Pancreas (tissue), 10 donors: ENCODE data around the gene ACOT11. TPM values are rescaled to one million over a fixed set of nuclear protein-coding genes. Genes with fewer than 3 reads are reported as not detected.
A peak's percentile ranks its signal among the peaks of the same experiment; 100 is the strongest.

Experiments used
- ATAC-seq, 4 donors: fragments of 200-7000 bp; cut with Tn5 transposase; one replicate each; pipeline versions ENCODE4 v1.8.0 to v1.9.1; 2020; ENCODE audit warnings: mild to moderate bottlenecking in 4 of 4, moderate library complexity in 4 of 4
- DNase-seq, 6 donors: peaks; one replicate each; pipeline ENCODE4 v3.0.0-alpha.2; 2020
- FAIRE-seq: peaks from 2 replicates; lab custom pipeline; 2012; peaks lifted over from hg19 to GRCh38; lab: Jason Lieb, UNC
- H3K27ac ChIP-seq, 4 donors: fragments of 200-600 bp; sonication (generic); 1 replicate in 3 of 4; 2 replicates in 1 of 4; pipeline versions ENCODE4 v1.5.0 to v1.8.0; 2020
- H3K27me3 ChIP-seq, 4 donors: fragments of 200-600 bp; one replicate each; pipeline ENCODE4 v1.8.0; 2021
- H3K36me3 ChIP-seq, 3 donors: fragments of 200-600 bp; sonication (generic) in 1 of 3; one replicate each; pipeline versions ENCODE4 v1.5.0 to v1.8.0; 2020 to 2021
- H3K4me1 ChIP-seq, 3 donors: fragments of 200-600 bp; one replicate each; pipeline ENCODE4 v1.8.0; 2021
- H3K4me3 ChIP-seq, 4 donors: fragments of 200-600 bp; sonication (generic) in 2 of 4; one replicate each; pipeline versions ENCODE4 v1.5.0 to v1.8.0; 2020 to 2021
- H3K9me3 ChIP-seq, 4 donors: fragments of 200-600 bp; one replicate each; pipeline ENCODE4 v1.8.0; 2021
- CTCF ChIP-seq, 4 donors: fragments of 200-600 bp; sonication (generic) in 3 of 4; IDR thresholded peaks; one replicate each; pipeline versions ENCODE4 v1.5.0 to v1.8.0; 2021; ENCODE audit warnings: antibody characterized with exemption in 4 of 4
- WGBS, 2 donors: extraction: QIAGEN DNeasy Blood & Tissue Kit; methylation state at CpG; one replicate each; pipeline ENCODE4 v1.1.7; 2013; 5-methylcytosine and 5-hydroxymethylcytosine counted together
- intact Hi-C, 3 donors: fragments of 100-400 bp; cut with DNase I; formaldehyde crosslinking; loops; one replicate each; pipeline versions ENCODE4 v1.11.1 to v1.14.2; 2022
- polyA plus RNA-seq, 2 donors: library from polyadenylated mRNA; stranded (reverse); fragments of 200-250 nt; gene quantifications; one replicate each; pipeline ENCODE4 v1.2.3, GENCODE V29; 2013
- total RNA-seq, 6 donors: library from RNA; stranded (reverse); fragmentation: NEBNext Ultra II Directional in 4 of 6; extraction: Animal tissue kit (Norgen Biotek cat#: 25700) in 4 of 6; gene quantifications; one replicate each; pipeline versions ENCODE4 v1.2.1 to v1.2.4, GENCODE V29; 2021 to 2023
- donor health status: healthy with polysubstance abuse.
- donor health status: DM: no; HTN: no; CAD: no; lungs with moderate emphysema.
- donor health status: DM: no; HTN: no; CAD: no.
- donor health status: control.
- donor health status: control.
- donor health status: Bipolar disorder and iron deficiency.
- donor health status: DM: yes; HTN: yes; CAD: no.
- donor health status: DM: no; HTN: no; CAD: no.
- donor health status: DM: no; HTN: no; CAD: no.
- donor health status: DM: yes; HTN: yes; CAD: no.

ACOT11 gene
- total and polyA plus RNA-seq, 8 donors: 2.6 to 6.7 (median 3.1) TPM

- intact Hi-C loops: no loop called here
- H3K27ac ChIP-seq: no peak overlapping the region
- 91 to 93% methylated on average over 18 of the region's 18 CpGs for whole genome bisulfite sequencing, 2 donors
- no peaks in the 10 kb centered on the region for H3K36me3 ChIP-seq
- H3K4me1 ChIP-seq: no peaks in the 10 kb centered on the region
- H3K4me3 ChIP-seq: no peak overlapping the region
- no peak for TF ChIP-seq CTCF (IDR thresholded peaks at IDR 0.05)
- DNase-seq (no peak), FAIRE-seq (no peak), ATAC-seq (no peak)
- no peaks in the 10 kb centered on the region for H3K27me3 ChIP-seq
- no peaks in the 10 kb centered on the region for H3K9me3 ChIP-seq
Observed at GRCh38 chr1:54602554-54602953, 54.5 kb downstream of the ACOT11 start.

- no peak for TF ChIP-seq CTCF (IDR thresholded peaks at IDR 0.05)
- FAIRE-seq (no peak), DNase-seq (no peak), ATAC-seq (no peak)
- 89 to 96% methylated on average over 6 of the region's 6 CpGs for WGBS, 2 donors
- H3K9me3 ChIP-seq: no peaks in the 10 kb centered on the region
- H3K27me3 ChIP-seq: no peaks in the 10 kb centered on the region
- H3K4me3 ChIP-seq: no peak overlapping the region
- H3K4me1 ChIP-seq: no peaks in the 10 kb centered on the region
- no peak overlapping the region for H3K27ac ChIP-seq
- no peaks in the 10 kb centered on the region for H3K36me3 ChIP-seq
- intact Hi-C loops: no loop called here
Observed at GRCh38 chr1:54603241-54603640, 55.2 kb downstream of the ACOT11 start.

GRCh38 chr1:54604051-54604450, 56.0 kb downstream of the ACOT11 start:
- H3K4me3 ChIP-seq: no peak overlapping the region
- no peak for DNase-seq
- intact Hi-C loops: no loop called here

GRCh38 chr1:54604572-54605370, 56.7 kb downstream of the ACOT11 start:
- 86 to 88% methylated on average over 13 of the region's 13 CpGs for WGBS, 2 donors
- DNase-seq (no peak), FAIRE-seq (no peak), ATAC-seq (peak in 2 of 4 donors; percentile 19 to 55)
- TF ChIP-seq CTCF (IDR thresholded peaks at IDR 0.05): no peak
- no peaks in the 10 kb centered on the region for H3K4me1 ChIP-seq
- H3K27me3 ChIP-seq: no peaks in the 10 kb centered on the region
- no peaks in the 10 kb centered on the region for H3K36me3 ChIP-seq
- intact Hi-C loops: no loop called here
- no peaks in the 10 kb centered on the region for H3K9me3 ChIP-seq
- no peak overlapping the region for H3K4me3 ChIP-seq
- H3K27ac ChIP-seq: no peak overlapping the region

More at GRCh38 chr1:54604051-54604450, 56.0 kb downstream of the ACOT11 start:
- peak in 2 of 4 donors; percentile 44 to 74 for ATAC-seq
- WGBS, 2 donors: 63 to 64% methylated on average over 7 of the region's 7 CpGs
- FAIRE-seq: no peak
- Histone ChIP-seq H3K27me3 (no peaks in the 10 kb centered on the region), H3K9me3 (no peaks in the 10 kb centered on the region), H3K27ac (no peak overlapping the region), H3K4me1 (no peaks in the 10 kb centered on the region), H3K36me3 (no peaks in the 10 kb centered on the region)
- TF ChIP-seq CTCF (IDR thresholded peaks at IDR 0.05): no peak
